Esophagus muscularis mucosa (tissue), 4 donors: Measurements from ENCODE around the gene ITM2C. TPM values are rescaled to one million over a fixed set of nuclear protein-coding genes. Genes with fewer than 3 reads are reported as not detected.

Source experiments
- DNase-seq: peaks from one replicate; pipeline ENCODE4 v3.0.0-alpha.2; 2017; ENCODE audit errors: extremely low spot score
- H3K27ac ChIP-seq, 4 donors: fragments of 200-600 bp; sonication (generic); replicated peaks in 1 of 4; 1 replicate in 3 of 4; 2 replicates in 1 of 4; pipeline ENCODE4 v1.5.1; 2016 to 2019; ENCODE audit warnings: mild to moderate bottlenecking in 1 of 4
- H3K27me3 ChIP-seq, 4 donors: fragments of 200-600 bp; sonication (generic); one replicate each; pipeline versions ENCODE4 v1.5.1 to v1.6.0; 2016 to 2019
- H3K36me3 ChIP-seq, 4 donors: fragments of 200-600 bp; sonication (generic); one replicate each; pipeline ENCODE4 v1.5.1; 2016 to 2019
- H3K4me1 ChIP-seq, 4 donors: fragments of 200-600 bp; sonication (generic); one replicate each; pipeline ENCODE4 v1.5.1; 2016 to 2019
- H3K4me3 ChIP-seq, 4 donors: fragments of 200-600 bp; sonication (generic); 1 replicate in 2 of 4; 2 replicates in 2 of 4; pipeline ENCODE4 v1.5.1; 2016 to 2019; ENCODE audit warnings: mild to moderate bottlenecking in 4 of 4, moderate library complexity in 1 of 4
- H3K9me3 ChIP-seq, 4 donors: fragments of 200-600 bp; sonication (generic); 1 replicate in 3 of 4; 2 replicates in 1 of 4; pipeline ENCODE4 v1.5.1; 2016 to 2019
- EP300 ChIP-seq: sonication (generic); formaldehyde crosslinking; IDR thresholded peaks from one replicate; pipeline ENCODE4 v1.6.1; 2017; ENCODE audit warnings: antibody characterized with exemption
- POLR2A ChIP-seq: fragments of 450-650 bp; IDR thresholded peaks from one replicate; pipeline ENCODE4 v1.6.1; 2017; ENCODE audit warnings: antibody characterized with exemption, moderate library complexity, mild to moderate bottlenecking, low read depth
- POLR2AphosphoS5 ChIP-seq, 2 donors: sonication (generic); formaldehyde crosslinking; IDR thresholded peaks; one replicate each; pipeline ENCODE4 v1.6.1; 2017; ENCODE audit warnings: antibody characterized with exemption in 2 of 2
- WGBS: methylation state at CpG from one replicate; pipeline ENCODE4 v1.1.5; 2018; 5-methylcytosine and 5-hydroxymethylcytosine counted together
- intact Hi-C: fragments of 100-400 bp; cut with DNase I; formaldehyde crosslinking; loops from one replicate; pipeline ENCODE4 v1.15.1; 2023
- total RNA-seq, 4 donors: library from RNA; depleted of rRNA; stranded (reverse); fragments of >200 nt; gene quantifications; one replicate each; pipeline versions ENCODE4 v1.1.0 to v1.2.1, GENCODE V29; 2016
- TF ChIP-seq, protein P1 (sequence below), 3 experiments: fragments of 200-600 bp in 2 of 3; fragments of 450-650 bp in 1 of 3; sonication (generic) in 2 of 3; IDR thresholded peaks; one replicate each; pipeline ENCODE4 v1.5.1; 2017 to 2019; ENCODE audit warnings: antibody characterized with exemption in 3 of 3, mild to moderate bottlenecking in 2 of 3, moderate library complexity in 1 of 3

ITM2C gene
- total RNA-seq, 4 donors from 2014 or later = 84.0 to 145 (median 101) TPM

DNA sequence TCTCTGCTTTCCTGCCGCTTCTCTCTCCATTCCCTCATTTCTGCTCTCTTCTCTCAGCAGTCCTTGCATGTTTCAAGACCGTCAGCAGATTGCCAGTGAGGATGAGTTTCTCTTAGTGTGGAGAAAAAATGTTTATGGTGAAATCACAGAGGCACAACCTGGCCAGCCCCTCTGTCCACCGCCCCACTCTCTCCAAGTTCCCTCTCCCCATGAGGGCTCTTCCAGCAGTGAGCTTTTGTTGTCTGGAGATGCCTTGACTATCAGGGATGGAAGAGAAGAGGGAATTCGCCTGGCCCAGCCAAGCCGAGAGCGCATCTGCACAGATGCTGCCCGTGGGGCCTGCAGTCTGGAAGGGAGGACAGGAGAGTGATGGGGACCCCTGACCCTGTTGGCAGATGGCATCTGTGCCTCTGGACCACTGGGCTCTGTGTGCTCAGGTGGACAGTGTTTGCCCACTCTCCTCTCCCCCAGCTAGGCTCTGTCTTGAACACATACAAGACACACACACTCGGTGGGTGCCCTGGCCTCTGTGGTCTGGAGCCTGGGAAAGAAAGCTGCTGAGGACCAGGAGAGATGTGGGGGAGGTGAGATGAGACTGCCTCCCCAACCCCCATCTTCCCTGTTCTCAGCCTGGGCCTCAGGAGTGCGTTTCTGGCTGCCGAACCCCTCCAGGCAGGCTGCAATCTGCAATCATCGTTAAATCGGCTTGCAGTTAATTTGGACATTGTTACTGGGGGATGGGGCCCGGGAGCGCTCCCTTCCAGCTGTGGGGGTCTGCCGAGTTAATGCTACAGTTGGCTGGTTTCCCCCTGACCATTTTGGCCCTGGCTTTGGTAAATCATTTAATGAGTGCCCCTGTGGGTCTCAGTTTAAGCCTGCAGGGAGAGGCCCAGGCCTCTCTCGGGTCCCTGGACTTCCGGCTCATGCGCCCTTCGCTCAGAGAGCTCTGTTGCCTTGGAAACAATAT, 4.5 kb downstream of the ITM2C start:
- DNase-seq = no peak
- peak overlapping the region in 1 of 4 donors; percentile 10 for H3K4me3 ChIP-seq
- WGBS = 58% methylated on average over 15 of the region's 19 CpGs
- peaks cover 55 to 98% (median 97%) of the 10 kb centered on the region in 4 donors for H3K4me1 ChIP-seq
- peak overlapping the region; percentile 68 to 81 (median 80) for H3K27ac ChIP-seq
- TF ChIP-seq POLR2AphosphoS5 (IDR thresholded peaks at IDR 0.05) (no peak), EP300 (no peak), POLR2A (no peak)
- TF ChIP-seq, protein P1, sequence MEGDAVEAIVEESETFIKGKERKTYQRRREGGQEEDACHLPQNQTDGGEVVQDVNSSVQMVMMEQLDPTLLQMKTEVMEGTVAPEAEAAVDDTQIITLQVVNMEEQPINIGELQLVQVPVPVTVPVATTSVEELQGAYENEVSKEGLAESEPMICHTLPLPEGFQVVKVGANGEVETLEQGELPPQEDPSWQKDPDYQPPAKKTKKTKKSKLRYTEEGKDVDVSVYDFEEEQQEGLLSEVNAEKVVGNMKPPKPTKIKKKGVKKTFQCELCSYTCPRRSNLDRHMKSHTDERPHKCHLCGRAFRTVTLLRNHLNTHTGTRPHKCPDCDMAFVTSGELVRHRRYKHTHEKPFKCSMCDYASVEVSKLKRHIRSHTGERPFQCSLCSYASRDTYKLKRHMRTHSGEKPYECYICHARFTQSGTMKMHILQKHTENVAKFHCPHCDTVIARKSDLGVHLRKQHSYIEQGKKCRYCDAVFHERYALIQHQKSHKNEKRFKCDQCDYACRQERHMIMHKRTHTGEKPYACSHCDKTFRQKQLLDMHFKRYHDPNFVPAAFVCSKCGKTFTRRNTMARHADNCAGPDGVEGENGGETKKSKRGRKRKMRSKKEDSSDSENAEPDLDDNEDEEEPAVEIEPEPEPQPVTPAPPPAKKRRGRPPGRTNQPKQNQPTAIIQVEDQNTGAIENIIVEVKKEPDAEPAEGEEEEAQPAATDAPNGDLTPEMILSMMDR (IDR thresholded peaks at IDR 0.05) = no peak
- peaks cover 0 to 5% (median 0%) of the 10 kb centered on the region in 4 donors for H3K36me3 ChIP-seq
- no peaks in the 10 kb centered on the region for H3K9me3 ChIP-seq
- no peaks in the 10 kb centered on the region for H3K27me3 ChIP-seq
- intact Hi-C loops = no loop called here

DNA sequence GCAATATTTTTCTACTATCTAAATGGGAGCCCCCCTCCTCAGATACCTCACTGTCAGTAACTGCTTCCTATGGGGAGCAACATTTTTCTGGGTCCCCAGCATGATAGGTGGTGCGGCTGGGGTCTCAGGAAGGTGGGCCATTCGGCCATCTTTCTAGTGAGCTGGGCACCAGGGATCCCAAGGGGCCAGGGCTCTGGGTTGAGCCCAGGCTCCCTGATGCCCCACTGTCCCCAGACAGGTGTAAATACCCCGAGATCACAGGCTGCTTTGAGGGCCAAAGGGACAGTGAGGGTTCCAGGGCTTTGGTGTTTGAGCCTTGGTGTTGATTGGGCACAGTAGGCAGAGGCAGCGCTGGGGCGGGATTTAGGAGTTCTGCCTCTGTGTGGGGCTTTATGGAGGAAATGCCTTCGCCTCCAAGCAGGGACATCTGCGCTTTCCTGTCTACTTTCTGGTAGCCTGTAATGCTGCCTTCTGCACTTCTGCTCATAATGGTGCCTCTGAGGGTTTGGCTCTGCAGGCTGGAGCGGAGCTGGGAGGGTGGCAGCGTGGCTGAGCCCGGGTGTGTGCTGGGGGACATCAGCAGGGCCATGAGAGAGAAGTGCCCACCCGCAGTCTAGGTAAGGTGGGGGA, 5.3 kb downstream of the ITM2C start:
- TF ChIP-seq POLR2A (no peak), POLR2AphosphoS5 (IDR thresholded peaks at IDR 0.05) (no peak)
- Histone ChIP-seq H3K27ac (peak overlapping the region; percentile 68 to 81 (median 80)), H3K9me3 (no peaks in the 10 kb centered on the region), H3K4me1 (peaks cover 52 to 95% (median 92%) of the 10 kb centered on the region in 4 donors), H3K36me3 (peaks cover 0 to 10% (median 3%) of the 10 kb centered on the region in 4 donors), H3K4me3 (no peak overlapping the region), H3K27me3 (no peaks in the 10 kb centered on the region)
- 79% methylated on average over 5 of the region's 11 CpGs for WGBS
- no peak for DNase-seq
- intact Hi-C loops = no loop called here

DNA sequence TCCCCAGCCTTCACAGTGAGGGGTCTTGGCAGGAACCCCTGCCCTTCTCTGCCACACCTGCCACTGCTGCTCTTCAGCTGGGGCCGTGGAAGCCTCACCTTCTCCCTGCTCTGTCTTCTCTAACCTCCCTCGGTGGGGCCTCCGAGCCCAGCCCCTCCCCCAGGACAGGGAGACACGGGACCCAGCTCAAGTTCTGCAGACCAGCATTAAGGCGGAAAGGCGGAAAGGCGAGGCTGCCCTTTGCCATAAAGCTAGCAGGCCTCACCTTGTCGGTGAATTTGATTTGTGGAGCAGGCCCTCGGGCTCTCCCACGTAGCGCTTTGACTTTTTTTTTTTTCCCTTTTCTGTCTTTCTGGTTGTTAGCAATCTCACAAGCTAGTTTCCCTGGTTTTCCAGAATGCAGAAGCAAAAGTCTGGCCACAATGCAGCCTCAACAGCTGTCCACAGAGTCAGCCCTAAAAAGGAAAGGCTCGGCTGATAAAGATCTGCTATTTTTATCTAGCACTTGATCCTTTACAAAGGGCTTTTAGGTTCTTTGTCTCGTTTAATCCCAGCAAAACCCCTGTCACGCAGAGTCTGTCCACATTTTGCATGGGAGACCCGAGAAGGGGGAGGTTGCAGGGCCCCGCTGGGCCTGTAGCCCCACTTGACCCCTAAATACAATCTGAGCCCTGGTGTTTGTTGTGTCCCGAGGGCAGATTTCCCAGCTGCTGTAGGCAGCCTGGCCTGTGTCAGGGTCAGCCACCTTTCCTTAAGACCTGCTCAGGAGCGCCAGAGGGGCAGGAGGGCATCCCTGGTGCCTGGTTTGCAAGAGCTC, 6.0 kb downstream of the ITM2C start:
- no peaks in the 10 kb centered on the region for H3K27me3 ChIP-seq
- H3K27ac ChIP-seq = peak overlapping the region; percentile 68 to 81 (median 80)
- whole genome bisulfite sequencing = 17% methylated on average over 14 of the region's 18 CpGs
- H3K36me3 ChIP-seq = peaks cover 0 to 18% (median 4%) of the 10 kb centered on the region in 4 donors
- DNase-seq = no peak
- H3K9me3 ChIP-seq = no peaks in the 10 kb centered on the region
- no peak for TF ChIP-seq POLR2A
- TF ChIP-seq, protein P1 (IDR thresholded peaks at IDR 0.05) = no peak
- no peak for TF ChIP-seq EP300
- no peak for TF ChIP-seq POLR2AphosphoS5 (IDR thresholded peaks at IDR 0.05)
- H3K4me3 ChIP-seq = peak overlapping the region in 1 of 4 donors; percentile 22
- peaks cover 50 to 88% (median 84%) of the 10 kb centered on the region in 4 donors for H3K4me1 ChIP-seq
- intact Hi-C loops = no loop called here

DNA sequence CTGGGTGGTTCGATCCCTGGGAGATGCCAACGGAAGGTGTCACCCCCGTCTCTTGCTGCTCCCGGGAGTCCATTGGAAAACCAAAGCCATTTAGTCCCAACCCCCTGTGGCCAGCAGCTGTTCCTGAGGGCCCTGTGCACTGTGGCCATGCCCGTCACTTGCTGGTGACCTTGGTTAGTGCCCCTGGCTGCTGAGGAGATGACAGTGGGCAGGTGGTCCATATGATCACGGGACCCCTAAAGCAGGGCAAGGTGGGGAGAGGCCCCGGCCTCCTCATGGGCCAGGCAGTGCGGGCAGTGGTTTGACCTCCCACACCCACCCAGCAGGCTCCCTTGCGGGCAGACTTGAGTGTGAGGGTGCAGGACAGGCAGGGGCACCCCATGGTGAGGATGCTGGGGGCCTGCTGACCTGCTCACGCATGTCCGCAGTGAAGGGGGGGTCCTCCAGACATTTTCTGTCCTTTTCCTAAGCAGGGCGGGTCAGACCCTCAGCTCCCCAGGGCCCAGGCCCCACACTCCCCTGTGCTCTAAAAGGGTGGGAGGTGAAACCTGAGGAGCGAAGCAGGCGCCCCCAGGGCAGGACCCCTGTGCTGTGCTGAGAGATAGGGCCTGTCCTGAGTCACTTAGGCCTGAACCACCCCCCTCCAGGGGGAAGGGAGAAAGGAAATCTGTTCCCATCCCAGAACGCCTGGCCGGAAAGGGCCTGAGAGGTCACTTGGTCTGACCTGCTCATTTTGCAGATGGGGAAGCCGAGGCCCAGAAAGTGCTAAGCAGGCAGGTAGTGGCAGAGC, 6.8 kb downstream of the ITM2C start:
- intact Hi-C loops = no loop called here
- WGBS = 62% methylated on average over 11 of the region's 17 CpGs
- H3K4me1 ChIP-seq = peaks cover 42 to 80% (median 76%) of the 10 kb centered on the region in 4 donors
- H3K4me3 ChIP-seq = no peak overlapping the region
- TF ChIP-seq EP300 (no peak), POLR2A (no peak), POLR2AphosphoS5 (IDR thresholded peaks at IDR 0.05) (no peak)
- TF ChIP-seq, protein P1 (IDR thresholded peaks at IDR 0.05) = no peak
- peaks cover 0 to 25% (median 9%) of the 10 kb centered on the region in 4 donors for H3K36me3 ChIP-seq
- no peak for DNase-seq
- H3K27ac ChIP-seq = peak overlapping the region; percentile 68 to 81 (median 80)
- no peaks in the 10 kb centered on the region for H3K27me3 ChIP-seq
- H3K9me3 ChIP-seq = no peaks in the 10 kb centered on the region
